MM.1S (cell line): ENCODE results near the gene MARK4.
"Not testable (repeated sequence)": the region's sequence is repeated elsewhere in the genome, so short reads cannot be mapped to it uniquely, and the experiment has no call there.

Experiments
- DNase-seq: peaks from one replicate; pipeline ENCODE4 v3.0.0-alpha.2; 2015
- H2AFZ ChIP-seq: fragments of 300-600 bp; sonication (generic); 2 replicates; pipeline ENCODE4 v1.6.0; 2016; ENCODE audit warnings: antibody characterized with exemption, low read length
- H3F3A ChIP-seq: fragments of 300-600 bp; sonication (generic); 2 replicates; pipeline ENCODE4 v1.6.1; 2016; ENCODE audit warnings: mild to moderate bottlenecking, antibody characterized with exemption, low read length, moderate library complexity, mixed read lengths; ENCODE audit not compliant: insufficient read depth
- H3K27ac ChIP-seq: fragments of 300-600 bp; sonication (generic); 2 replicates; pipeline ENCODE4 v1.5.1; 2016; ENCODE audit warnings: mild to moderate bottlenecking, low read length
- H3K27me3 ChIP-seq: fragments of 300-600 bp; sonication (generic); replicated peaks from 2 replicates; pipeline ENCODE4 v1.6.0; 2016; ENCODE audit warnings: low read length; ENCODE audit not compliant: insufficient read depth
- H3K36me3 ChIP-seq: fragments of 300-600 bp; sonication (generic); replicated peaks from 2 replicates; pipeline ENCODE4 v1.6.1; 2016; ENCODE audit warnings: mild to moderate bottlenecking, low read length, mixed read lengths; ENCODE audit not compliant: insufficient read depth
- H3K4me1 ChIP-seq: fragments of 300-600 bp; sonication (generic); 2 replicates; pipeline ENCODE4 v1.6.1; 2016; ENCODE audit warnings: low read length, mixed read lengths
- H3K4me2 ChIP-seq: fragments of 300-600 bp; sonication (generic); 2 replicates; pipeline ENCODE4 v1.6.0; 2016; ENCODE audit warnings: low read depth, low read length
- H3K4me3 ChIP-seq: fragments of 300-600 bp; sonication (generic); 2 replicates; pipeline ENCODE4 v1.5.1; 2016; ENCODE audit warnings: low read length, mixed read lengths
- H3K79me2 ChIP-seq: fragments of 300-600 bp; sonication (generic); 2 replicates; pipeline ENCODE4 v1.6.1; 2016; ENCODE audit warnings: mixed run types, low read length, mixed read lengths
- H3K9ac ChIP-seq: fragments of 300-600 bp; sonication (generic); 2 replicates; pipeline ENCODE4 v1.6.1; 2016; ENCODE audit warnings: low read length, mixed read lengths
- H3K9me2 ChIP-seq: fragments of 300-600 bp; sonication (generic); replicated peaks from 2 replicates; pipeline ENCODE4 v1.6.1; 2016; ENCODE audit warnings: mild to moderate bottlenecking, low read length, mixed read lengths; ENCODE audit not compliant: insufficient read depth
- H3K9me3 ChIP-seq: fragments of 300-600 bp; sonication (generic); replicated peaks from 2 replicates; pipeline ENCODE4 v1.6.1; 2016; ENCODE audit warnings: mild to moderate bottlenecking, low read length, mixed read lengths; ENCODE audit not compliant: insufficient read depth
- H4K20me1 ChIP-seq: fragments of 300-600 bp; sonication (generic); 2 replicates; pipeline ENCODE4 v1.6.1; 2016; ENCODE audit warnings: mild to moderate bottlenecking, low read length, moderate library complexity, mixed read lengths; ENCODE audit not compliant: insufficient read depth
- CTCF ChIP-seq: fragments of 300-600 bp; sonication (generic); IDR thresholded peaks from 2 replicates; pipeline ENCODE4 v1.5.1; 2016; ENCODE audit warnings: antibody characterized with exemption, low read length, mixed read lengths
- EZH2 ChIP-seq: fragments of 300-600 bp; sonication (generic); optimal IDR thresholded peaks from 2 replicates; pipeline ENCODE3; 2017; ENCODE audit warnings: low read depth, mild to moderate bottlenecking, antibody characterized with exemption, low read length, mixed read lengths
- EZH2phosphoT487 ChIP-seq: fragments of 300-600 bp; sonication (generic); IDR thresholded peaks from 2 replicates; pipeline ENCODE4 v1.6.1; 2018; ENCODE audit warnings: antibody characterized with exemption, low read length

The MARK4 gene

DNA sequence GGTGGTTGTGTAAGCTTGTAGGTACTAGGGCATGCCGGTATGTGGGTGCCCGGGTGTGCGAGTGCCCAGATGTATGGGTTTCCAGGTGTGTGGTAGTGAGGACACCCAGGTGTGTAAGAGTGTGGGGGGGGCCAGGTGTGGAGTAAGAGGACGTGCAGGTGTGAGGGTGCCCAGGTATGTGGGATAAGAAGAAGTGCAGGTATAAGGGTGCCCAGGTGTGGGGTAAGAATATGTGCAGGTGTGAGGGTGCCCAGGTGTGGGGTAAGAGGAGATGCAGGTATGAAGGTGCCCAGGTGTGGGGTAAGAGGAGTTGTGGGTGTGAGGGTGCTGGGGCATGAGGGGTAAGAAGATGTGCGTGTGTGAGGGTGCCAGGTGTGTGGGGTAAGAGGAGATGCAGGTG is 14.3 kb downstream of the MARK4 start:
- Histone ChIP-seq H3K4me1 (0 out of 2 replicates have a peak, but pooled peaks cover 8% of the 10 kb centered on the region), H3K27ac (no peak overlapping the region; the same call in 1 of the 2 replicates), H3K4me3 (no peak overlapping the region), H3K79me2 (no peaks in the 10 kb centered on the region), H3K9me3 (no peaks in the 10 kb centered on the region), H3K27me3 (no peaks in the 10 kb centered on the region), H3K36me3 (no peaks in the 10 kb centered on the region), H3K9me2 (no peaks in the 10 kb centered on the region), H2AFZ (no peak overlapping the region), H3K4me2 (no peak overlapping the region), H4K20me1 (no peaks in the 10 kb centered on the region), H3K9ac (no peak overlapping the region), H3F3A (no peaks in the 10 kb centered on the region)
- no peak for TF ChIP-seq CTCF
- TF ChIP-seq EZH2phosphoT487 = no peak
- TF ChIP-seq EZH2 = no peak
- peak; percentile 18 for DNase-seq

DNA sequence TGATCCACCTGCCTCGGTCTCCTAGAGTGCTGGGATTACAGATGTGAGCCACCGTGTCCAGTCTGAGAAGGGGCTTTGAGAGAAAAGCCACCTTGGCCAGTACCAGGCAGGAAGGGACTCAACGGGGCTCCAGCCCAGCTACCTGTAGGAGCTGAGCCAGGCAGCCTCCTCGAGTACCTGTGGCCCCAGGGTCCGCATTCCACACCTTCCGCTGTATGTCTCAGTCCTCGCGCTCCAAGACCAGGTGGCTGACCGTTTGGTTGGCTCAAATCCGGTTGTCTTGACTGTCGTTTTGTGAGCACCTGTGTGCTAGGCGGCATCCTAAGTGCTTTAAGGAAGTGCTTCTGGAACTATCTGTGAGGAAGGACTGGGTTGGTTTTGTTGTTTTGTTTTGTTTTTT is 16.2 kb downstream of the MARK4 start:
- Histone ChIP-seq H3K4me3 (no peak overlapping the region), H3K79me2 (no peaks in the 10 kb centered on the region), H3K4me1 (0 out of 2 replicates have a peak, but pooled peaks cover 8% of the 10 kb centered on the region), H3K4me2 (no peak overlapping the region), H3K9me2 (no peaks in the 10 kb centered on the region), H3K9ac (no peak overlapping the region), H3F3A (no peaks in the 10 kb centered on the region), H2AFZ (no peak overlapping the region), H4K20me1 (no peaks in the 10 kb centered on the region), H3K9me3 (no peaks in the 10 kb centered on the region), H3K36me3 (no peaks in the 10 kb centered on the region), H3K27ac (no peak overlapping the region), H3K27me3 (no peaks in the 10 kb centered on the region)
- no peak for TF ChIP-seq EZH2phosphoT487
- no peak for TF ChIP-seq CTCF
- TF ChIP-seq EZH2 = no peak
- no peak for DNase-seq

DNA sequence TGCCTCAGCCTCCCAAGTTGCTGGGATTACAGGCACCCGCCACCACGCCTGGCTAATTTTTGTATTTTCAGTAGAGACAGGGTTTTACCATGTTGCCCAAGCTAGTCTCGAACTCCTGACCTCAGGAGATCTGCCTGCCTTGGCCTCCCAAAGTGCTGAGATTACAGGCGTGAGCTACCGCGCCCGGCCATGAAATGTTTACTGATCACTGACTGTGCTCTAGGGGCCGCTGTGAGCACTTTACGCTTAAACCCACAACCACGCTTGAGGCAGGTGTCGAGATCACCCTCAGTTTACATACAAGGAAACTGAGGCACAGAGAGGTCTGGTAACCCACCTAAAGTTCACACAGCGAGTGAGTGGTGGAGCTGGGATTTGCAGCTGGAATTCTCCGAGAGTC is 18.9 kb downstream of the MARK4 start:
- H3K4me1 ChIP-seq, H3K79me2 ChIP-seq, H3K36me3 ChIP-seq, H3K27me3 ChIP-seq, H3K27ac ChIP-seq, H3K4me2 ChIP-seq, H4K20me1 ChIP-seq, DNase-seq, H3K9me2 ChIP-seq, H3K4me3 ChIP-seq, H3K9me3 ChIP-seq, H3F3A ChIP-seq, H2AFZ ChIP-seq, H3K9ac ChIP-seq: not testable (repeated sequence)

DNA sequence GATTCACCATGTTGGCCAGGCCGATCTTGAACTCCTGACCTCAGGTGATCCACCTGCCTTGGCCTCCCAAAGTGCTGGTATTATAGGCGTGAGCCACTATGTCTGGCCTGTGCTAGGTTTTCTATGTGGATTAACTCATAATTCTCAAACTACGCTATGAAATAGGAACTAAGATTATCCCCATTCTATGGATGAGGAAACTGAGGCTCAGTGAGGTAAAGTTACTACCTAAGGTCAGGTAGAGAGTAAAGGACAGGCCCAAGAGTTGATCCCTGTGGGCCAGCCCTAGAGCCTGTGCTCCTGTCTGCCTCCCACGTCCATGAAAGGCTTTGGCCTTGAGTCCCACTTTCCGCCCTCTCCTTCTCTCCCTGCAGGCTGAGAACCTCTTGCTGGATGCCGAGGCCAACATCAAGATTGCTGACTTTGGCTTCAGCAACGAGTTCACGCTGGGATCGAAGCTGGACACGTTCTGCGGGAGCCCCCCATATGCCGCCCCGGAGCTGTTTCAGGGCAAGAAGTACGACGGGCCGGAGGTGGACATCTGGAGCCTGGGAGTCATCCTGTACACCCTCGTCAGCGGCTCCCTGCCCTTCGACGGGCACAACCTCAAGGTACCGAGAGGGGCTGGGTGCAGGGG is 20.1 kb downstream of the MARK4 start:
- H3K36me3 ChIP-seq = no peaks in the 10 kb centered on the region
- no peak for TF ChIP-seq EZH2
- TF ChIP-seq CTCF = no peak
- TF ChIP-seq EZH2phosphoT487 = no peak

More for the DNA sequence above, 20.1 kb downstream of the MARK4 start:
- no peak for DNase-seq
- no peak overlapping the region for H3K4me3 ChIP-seq
- no peaks in the 10 kb centered on the region for H3K9me2 ChIP-seq
- H3K9me3 ChIP-seq = no peaks in the 10 kb centered on the region
- no peak overlapping the region for H3K4me2 ChIP-seq
- H3K9ac ChIP-seq = no peak overlapping the region
- H3K79me2 ChIP-seq = no peaks in the 10 kb centered on the region
- no peak overlapping the region for H2AFZ ChIP-seq
- no peaks in the 10 kb centered on the region for H3K27me3 ChIP-seq
- no peaks in the 10 kb centered on the region for H4K20me1 ChIP-seq
- no peaks in the 10 kb centered on the region for H3F3A ChIP-seq
- no peak overlapping the region for H3K27ac ChIP-seq
- H3K4me1 ChIP-seq = 0 out of 2 replicates have a peak, but pooled peaks cover 2% of the 10 kb centered on the region
